Body of pancreas (tissue), 4 donors: ENCODE measurements around the gene EN2.

Experiments
- POLR2A ChIP-seq, 3 donors: fragments of 450-650 bp; IDR thresholded peaks; one replicate each; pipeline ENCODE4 v1.6.1; 2016; ENCODE audit warnings: antibody characterized with exemption in 3 of 3, mild to moderate bottlenecking in 2 of 3
- TF ChIP-seq, protein P1 (sequence below), 7 experiments: fragments of 450-650 bp in 4 of 7; fragments of 200-600 bp in 3 of 7; sonication (generic) in 3 of 7; IDR thresholded peaks; one replicate each; pipeline ENCODE4 v1.5.1; 2016 to 2019; ENCODE audit warnings: antibody characterized with exemption in 7 of 7

DNA sequence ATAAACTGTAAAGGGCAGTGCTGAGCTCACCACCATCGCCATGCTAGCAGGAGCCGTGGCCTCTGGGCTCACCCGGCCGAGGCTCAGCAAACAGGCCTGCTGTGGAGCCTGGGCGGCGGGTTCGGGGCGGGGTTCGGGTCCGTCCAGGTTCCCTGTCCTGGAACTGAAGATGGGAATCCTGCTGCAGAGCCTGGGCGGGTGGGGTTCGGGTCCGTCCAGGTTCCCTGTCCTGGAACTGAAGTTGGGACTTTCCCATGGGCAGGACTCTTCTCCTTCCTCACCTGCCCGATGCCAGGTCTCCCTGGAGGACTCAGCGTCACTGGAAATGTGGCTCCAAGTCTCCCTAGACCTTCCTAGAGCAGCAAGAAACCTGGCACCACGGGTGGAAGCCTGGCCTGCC is 36.6 kb downstream of the EN2 start:
- TF ChIP-seq, protein P1, sequence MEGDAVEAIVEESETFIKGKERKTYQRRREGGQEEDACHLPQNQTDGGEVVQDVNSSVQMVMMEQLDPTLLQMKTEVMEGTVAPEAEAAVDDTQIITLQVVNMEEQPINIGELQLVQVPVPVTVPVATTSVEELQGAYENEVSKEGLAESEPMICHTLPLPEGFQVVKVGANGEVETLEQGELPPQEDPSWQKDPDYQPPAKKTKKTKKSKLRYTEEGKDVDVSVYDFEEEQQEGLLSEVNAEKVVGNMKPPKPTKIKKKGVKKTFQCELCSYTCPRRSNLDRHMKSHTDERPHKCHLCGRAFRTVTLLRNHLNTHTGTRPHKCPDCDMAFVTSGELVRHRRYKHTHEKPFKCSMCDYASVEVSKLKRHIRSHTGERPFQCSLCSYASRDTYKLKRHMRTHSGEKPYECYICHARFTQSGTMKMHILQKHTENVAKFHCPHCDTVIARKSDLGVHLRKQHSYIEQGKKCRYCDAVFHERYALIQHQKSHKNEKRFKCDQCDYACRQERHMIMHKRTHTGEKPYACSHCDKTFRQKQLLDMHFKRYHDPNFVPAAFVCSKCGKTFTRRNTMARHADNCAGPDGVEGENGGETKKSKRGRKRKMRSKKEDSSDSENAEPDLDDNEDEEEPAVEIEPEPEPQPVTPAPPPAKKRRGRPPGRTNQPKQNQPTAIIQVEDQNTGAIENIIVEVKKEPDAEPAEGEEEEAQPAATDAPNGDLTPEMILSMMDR (IDR thresholded peaks at IDR 0.05): no peak
- TF ChIP-seq POLR2A (IDR thresholded peaks at IDR 0.05): no peak
